GM12878 (cell line): ENCODE measurements around the gene DPAGT1. TPM values are rescaled to one million over a fixed set of nuclear protein-coding genes. Genes with fewer than 3 reads are reported as not detected.

Experiments used
- ATAC-seq: fragments of 200-7000 bp; cut with Tn5 transposase; 3 replicates; pipeline ENCODE4 v1.9.1; 2020; ENCODE audit warnings: mild to moderate bottlenecking, moderate library complexity
- BruUV-seq: library from RNA; stranded (reverse); fragments of 400-500 nt; replicated peaks from 2 replicates; lab custom pipeline; 2021; lab: Mats Ljungman, UMichigan
- CTCF ChIA-PET: fragments of 300-600 bp; sonication (Branson Sonifier 250); formaldehyde crosslinking; extraction: SDS; loops from one replicate; lab custom pipeline; 2021; ENCODE audit warnings: inconsistent platforms; lab: Yijun Ruan, JAX
- POLR2A ChIA-PET: fragments of 350-600 bp; formaldehyde crosslinking; extraction: SDS; loops from one replicate; lab custom pipeline; 2021; ENCODE audit warnings: inconsistent platforms; lab: Charles Lee
- RAD21 ChIA-PET: fragments of 300-600 bp; sonication (Branson Sonifier 250); formaldehyde crosslinking; loops from one replicate; lab custom pipeline; 2023; ENCODE audit warnings: antibody characterized with exemption; ENCODE audit not compliant: unreplicated experiment; lab: Charles Lee
- SMC1A ChIA-PET: fragments of 300-600 bp; sonication (Branson Sonifier 250); formaldehyde crosslinking; loops from one replicate; lab custom pipeline; 2023; ENCODE audit not compliant: unreplicated experiment, uncharacterized antibody; lab: Charles Lee
- DNase-seq: peaks from one replicate; pipeline ENCODE4 v3.0.0-alpha.2; 2011; ENCODE audit warnings: low read depth, low spot score
- FAIRE-seq: peaks from 3 replicates; lab custom pipeline; 2011; peaks lifted over from hg19 to GRCh38; lab: Jason Lieb, UNC
- H2AFZ ChIP-seq: 2 replicates; pipeline ENCODE4 v1.6.0; 2011; ENCODE audit warnings: low read depth, low read length, control low read depth; ENCODE audit not compliant: control insufficient read depth
- H3K27ac ChIP-seq: 2 replicates; pipeline ENCODE4 v1.5.1; 2011; ENCODE audit warnings: control low read depth; ENCODE audit not compliant: control insufficient read depth, insufficient read depth
- H3K27me3 ChIP-seq, 2 experiments: replicated peaks in 1 of 2; 2 replicates each; pipeline versions ENCODE4 v1.6.0 to v1.6.1; 2011; ENCODE audit warnings: low read length in 1 of 2; ENCODE audit not compliant: control insufficient read depth in 2 of 2, insufficient read depth in 2 of 2
- H3K36me3 ChIP-seq, 2 experiments: 2 replicates each; pipeline ENCODE4 v1.5.1; 2011; ENCODE audit warnings: low read length in 1 of 2; ENCODE audit not compliant: control insufficient read depth in 2 of 2, insufficient read depth in 2 of 2
- H3K4me1 ChIP-seq: 2 replicates; pipeline ENCODE4 v1.6.1; 2011; ENCODE audit warnings: mild to moderate bottlenecking, low read length, moderate library complexity, mixed read lengths; ENCODE audit not compliant: control insufficient read depth, insufficient read depth
- H3K4me2 ChIP-seq: 2 replicates; pipeline ENCODE4 v1.6.0; 2011; ENCODE audit warnings: control low read depth; ENCODE audit not compliant: control insufficient read depth, insufficient read depth
- H3K4me3 ChIP-seq: fragments of 200-600 bp; sonication (generic); 2 replicates; pipeline ENCODE4 v1.5.1; 2016
- H3K79me2 ChIP-seq: 2 replicates; pipeline ENCODE4 v1.6.0; 2011; ENCODE audit warnings: low read length; ENCODE audit not compliant: control insufficient read depth, insufficient read depth
- H3K9ac ChIP-seq: 2 replicates; pipeline ENCODE4 v1.8.0; 2011; ENCODE audit warnings: low read length, control low read depth, mixed read lengths; ENCODE audit not compliant: control insufficient read depth, insufficient read depth
- H3K9me3 ChIP-seq: replicated peaks from 3 replicates; pipeline ENCODE4 v1.5.1; 2011; ENCODE audit warnings: mild to moderate bottlenecking, low read length; ENCODE audit not compliant: control insufficient read depth, insufficient read depth
- H4K20me1 ChIP-seq: 2 replicates; pipeline ENCODE4 v1.6.0; 2011; ENCODE audit not compliant: control insufficient read depth, insufficient read depth
- HDAC2 ChIP-seq: fragments of 200-600 bp; sonication (generic); IDR thresholded peaks from 2 replicates; pipeline ENCODE4 v1.6.1; 2017
- IKZF2 ChIP-seq, 2 experiments: fragments of 450-650 bp; IDR thresholded peaks; 2 replicates each; pipeline ENCODE4 v1.6.1; 2017; ENCODE audit warnings: mild to moderate bottlenecking in 2 of 2, moderate library complexity in 2 of 2
- RAD21 ChIP-seq: IDR thresholded peaks from 2 replicates; pipeline ENCODE4 v1.6.1; 2011; ENCODE audit warnings: mild to moderate bottlenecking, low read depth, low read length, moderate library complexity; ENCODE audit not compliant: insufficient read depth
- SMC3 ChIP-seq: IDR thresholded peaks from 2 replicates; pipeline ENCODE4 v1.6.1; 2011; ENCODE audit warnings: low read length, improper control_type of control experiment, borderline replicate concordance
- WGBS: methylation state at CpG from one replicate; pipeline ENCODE4 v1.1.6; 2016; ENCODE audit warnings: low lambda C conversion rate; ENCODE audit not compliant: insufficient replicate concordance, insufficient coverage; ENCODE audit errors: missing lambda C conversion rate; 5-methylcytosine and 5-hydroxymethylcytosine counted together
- in situ Hi-C: fragments of 300-500 bp; cut with MboI; formaldehyde crosslinking; loops from 9 replicates; pipeline ENCODE4 v1.14.3; 2018; ENCODE audit warnings: mixed read lengths
- intact Hi-C: fragments of 100-400 bp; cut with micrococcal nuclease; formaldehyde crosslinking; loops from one replicate; pipeline ENCODE4 v1.14.2; 2022; ENCODE audit not compliant: unreplicated experiment
- polyA plus RNA-seq, 11 experiments: library from polyadenylated mRNA; depleted of rRNA in 4 of 11; unstranded in 6 of 11; stranded (reverse) in 5 of 11; fragments of >200 nt; fragmentation: Nextera tagmentation in 4 of 11; fragmentation: Illumina TruSeq in 1 of 11; extraction: Ambion mirVana in 4 of 11; extraction: Trizol in 1 of 11; gene quantifications; 1 replicate in 1 of 11; 2 replicates in 10 of 11; pipeline versions ENCODE4 v1.2.1 to v1.2.3, GENCODE V29; 2011 to 2016; ENCODE audit warnings: inconsistent platforms in 2 of 11, missing spikeins in 2 of 11, low read depth in 1 of 11
- total RNA-seq, 4 experiments: library from RNA; depleted of rRNA in 3 of 4; stranded (reverse); fragments of >200 nt in 3 of 4; fragmentation: Illumina TruSeq in 1 of 4; extraction: Trizol in 1 of 4; gene quantifications; 2 replicates each; pipeline versions ENCODE4 v1.2.1 to v1.2.3, GENCODE V29; 2013 to 2021
- TF ChIP-seq, protein P1 (sequence below): fragments of 150-350 bp; IDR thresholded peaks from 2 replicates; pipeline ENCODE4 v1.6.1; 2014; ENCODE audit warnings: mild to moderate bottlenecking, low read depth, low read length
- TF ChIP-seq, protein P2 (sequence below), 3 experiments: IDR thresholded peaks in 2 of 3; conservative IDR thresholded peaks in 1 of 3; 2 replicates each; pipeline ENCODE4 v1.5.1; 2011; ENCODE audit warnings: low read depth in 3 of 3, low read length in 3 of 3, mild to moderate bottlenecking in 3 of 3, control low read depth in 2 of 3, moderate library complexity in 2 of 3, inconsistent platforms in 1 of 3, mixed read lengths in 1 of 3; ENCODE audit not compliant: control insufficient read depth in 2 of 3, insufficient read depth in 1 of 3; ENCODE audit errors: extremely low read depth in 1 of 3

Gene DPAGT1
- total and polyA plus RNA-seq, 10 of the 15 experiments (the other 5 are each of a cell fraction or from before 2014, with no cell fraction given): 20.5 to 95.6 (median 54.3) TPM

DNA sequence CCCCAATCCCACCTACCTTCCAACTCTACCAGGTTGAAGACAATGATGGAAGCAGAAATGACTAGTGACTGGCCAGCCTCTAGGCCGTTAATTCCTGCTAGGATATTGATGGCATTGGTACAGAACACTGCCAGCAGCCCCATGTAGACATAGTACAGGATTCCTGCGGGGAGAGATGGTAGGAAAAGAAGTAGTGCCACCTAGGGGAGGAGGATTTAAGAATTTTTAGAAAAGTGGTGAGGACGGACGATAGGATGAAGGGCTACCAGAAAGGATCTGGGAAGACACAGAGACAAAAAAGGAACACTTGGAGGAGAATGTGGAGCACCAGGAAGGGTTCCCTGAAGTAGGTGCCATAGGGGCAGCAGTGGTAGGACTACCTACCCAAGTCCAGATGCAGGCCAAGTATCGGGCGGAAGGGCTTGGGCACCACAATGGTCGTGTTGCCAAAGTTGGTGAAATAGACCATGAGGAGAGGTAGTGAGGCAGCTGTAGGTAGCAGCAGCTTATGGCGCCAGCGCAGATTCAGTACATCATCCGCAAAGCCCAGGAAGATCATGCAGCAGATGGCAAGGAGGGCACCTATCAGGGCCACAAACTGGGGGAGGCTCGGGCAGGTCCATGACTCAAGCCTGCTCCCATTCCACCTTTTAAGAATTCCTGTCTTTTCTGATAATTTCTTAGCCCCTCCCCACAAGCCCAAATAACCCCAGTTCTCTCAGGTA is 1.2 kb downstream of the DPAGT1 start:
- peaks cover 6 to 7% of the 10 kb centered on the region in 2 experiments; a peak in 3 of 4 replicates for H3K36me3 ChIP-seq
- H3K4me1 ChIP-seq: peaks cover 20% of the 10 kb centered on the region
- POLR2A ChIA-PET: interaction anchor here (1.0 to 6.8 kb wide), 4 partner anchors 11 to 82 kb away, joined by 3 to 69 read pairs (median 4); partner anchors contain the start of genes HMBS and TRAPPC4
- RAD21 ChIA-PET: interaction anchor here (0.8 kb wide), 1 partner anchor 8 kb away, joined by 3 read pairs; no protein-coding TSS in a partner anchor
- no peaks in the 10 kb centered on the region for H4K20me1 ChIP-seq
- peak overlapping the region; percentile 90 for H3K4me2 ChIP-seq
- peak overlapping the region; percentile 87 for H3K9ac ChIP-seq
- no peak for FAIRE-seq
- H3K27ac ChIP-seq: no peak overlapping the region
- peak overlapping the region; percentile 97 for H3K4me3 ChIP-seq
- DNase-seq: no peak
- H3K79me2 ChIP-seq: peaks cover 23% of the 10 kb centered on the region
- ATAC-seq: no peak
- TF ChIP-seq SMC3 (peak; percentile 23; the same call in 1 of the 2 replicates), HDAC2 (no peak), IKZF2 (IDR thresholded peaks at IDR 0.05) (peak; percentile 54 to 56), RAD21 (peak; percentile 36; the same call in 1 of the 2 replicates)
- TF ChIP-seq, protein P1, sequence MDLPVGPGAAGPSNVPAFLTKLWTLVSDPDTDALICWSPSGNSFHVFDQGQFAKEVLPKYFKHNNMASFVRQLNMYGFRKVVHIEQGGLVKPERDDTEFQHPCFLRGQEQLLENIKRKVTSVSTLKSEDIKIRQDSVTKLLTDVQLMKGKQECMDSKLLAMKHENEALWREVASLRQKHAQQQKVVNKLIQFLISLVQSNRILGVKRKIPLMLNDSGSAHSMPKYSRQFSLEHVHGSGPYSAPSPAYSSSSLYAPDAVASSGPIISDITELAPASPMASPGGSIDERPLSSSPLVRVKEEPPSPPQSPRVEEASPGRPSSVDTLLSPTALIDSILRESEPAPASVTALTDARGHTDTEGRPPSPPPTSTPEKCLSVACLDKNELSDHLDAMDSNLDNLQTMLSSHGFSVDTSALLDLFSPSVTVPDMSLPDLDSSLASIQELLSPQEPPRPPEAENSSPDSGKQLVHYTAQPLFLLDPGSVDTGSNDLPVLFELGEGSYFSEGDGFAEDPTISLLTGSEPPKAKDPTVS: no peak
- TF ChIP-seq, protein P2, sequence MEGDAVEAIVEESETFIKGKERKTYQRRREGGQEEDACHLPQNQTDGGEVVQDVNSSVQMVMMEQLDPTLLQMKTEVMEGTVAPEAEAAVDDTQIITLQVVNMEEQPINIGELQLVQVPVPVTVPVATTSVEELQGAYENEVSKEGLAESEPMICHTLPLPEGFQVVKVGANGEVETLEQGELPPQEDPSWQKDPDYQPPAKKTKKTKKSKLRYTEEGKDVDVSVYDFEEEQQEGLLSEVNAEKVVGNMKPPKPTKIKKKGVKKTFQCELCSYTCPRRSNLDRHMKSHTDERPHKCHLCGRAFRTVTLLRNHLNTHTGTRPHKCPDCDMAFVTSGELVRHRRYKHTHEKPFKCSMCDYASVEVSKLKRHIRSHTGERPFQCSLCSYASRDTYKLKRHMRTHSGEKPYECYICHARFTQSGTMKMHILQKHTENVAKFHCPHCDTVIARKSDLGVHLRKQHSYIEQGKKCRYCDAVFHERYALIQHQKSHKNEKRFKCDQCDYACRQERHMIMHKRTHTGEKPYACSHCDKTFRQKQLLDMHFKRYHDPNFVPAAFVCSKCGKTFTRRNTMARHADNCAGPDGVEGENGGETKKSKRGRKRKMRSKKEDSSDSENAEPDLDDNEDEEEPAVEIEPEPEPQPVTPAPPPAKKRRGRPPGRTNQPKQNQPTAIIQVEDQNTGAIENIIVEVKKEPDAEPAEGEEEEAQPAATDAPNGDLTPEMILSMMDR (IDR thresholded peaks at IDR 0.05 in 2 of 3, conservative IDR thresholded peaks at IDR 0.05 in 1 of 3; ENCODE audit: control insufficient read depth in 2 of 3, extremely low read depth in 1 of 3, insufficient read depth in 1 of 3, low read depth in 3 of 3, low read length in 3 of 3): peak; percentile 30 to 45 (median 31); a peak in 4 of 6 replicates
- BruUV-seq: no TSS peak
- no peaks in the 10 kb centered on the region for H3K27me3 ChIP-seq
- CTCF ChIA-PET: interaction anchor here (0.7 to 1.7 kb wide), 7 partner anchors 9 to 221 kb away, joined by 3 to 13 read pairs (median 4); partner anchors contain the start of genes HINFP and VPS11
- 26% methylated on average over 11 of the region's 11 CpGs for WGBS
- peak overlapping the region; percentile 26; the same call in 1 of the 2 replicates for H2AFZ ChIP-seq
- intact Hi-C loops: loop anchor here (5.0 kb wide), 2 partner anchors 83 to 173 kb away; partner anchors contain the start of genes BCL9L, RPS25 and TRAPPC4
- SMC1A ChIA-PET: interaction anchor here (1.1 kb wide), 1 partner anchor 16 kb away, joined by 3 read pairs; the partner anchor contains the start of gene HMBS
- H3K9me3 ChIP-seq: no peaks in the 10 kb centered on the region
- in situ Hi-C loops: no loop called here
